IPS-15b (cell line): ENCODE results near the gene BCKDK.

Experiments
- H3K27me3 ChIP-seq: one replicate; pipeline ENCODE4 v1.6.1; 2013; ENCODE audit warnings: low read length; ENCODE audit not compliant: control insufficient read depth, insufficient read depth
- H3K36me3 ChIP-seq: one replicate; pipeline ENCODE4 v1.6.1; 2013; ENCODE audit warnings: low read length; ENCODE audit not compliant: control insufficient read depth, insufficient read depth
- H3K4me1 ChIP-seq: one replicate; pipeline ENCODE4 v1.6.1; 2013; ENCODE audit warnings: mild to moderate bottlenecking, low read length; ENCODE audit not compliant: control insufficient read depth, insufficient read depth
- H3K4me3 ChIP-seq: one replicate; pipeline ENCODE4 v1.5.1; 2013; ENCODE audit warnings: low read depth, low read length
- H3K9ac ChIP-seq: one replicate; pipeline ENCODE4 v1.6.1; 2013; ENCODE audit warnings: low read depth, mild to moderate bottlenecking, low read length
- H3K9me3 ChIP-seq: one replicate; pipeline ENCODE4 v1.6.1; 2013; ENCODE audit warnings: mild to moderate bottlenecking, low read length; ENCODE audit not compliant: control insufficient read depth, insufficient read depth

The BCKDK gene

GRCh38 chr16:31107465-31107867 lies 720 bp upstream of the BCKDK start:
- no peak overlapping the region for H3K9ac ChIP-seq
- H3K4me3 ChIP-seq = peak overlapping the region; percentile 73
- peaks cover 24% of the 10 kb centered on the region for H3K36me3 ChIP-seq
- H3K27me3 ChIP-seq = peaks cover 2% of the 10 kb centered on the region
- no peaks in the 10 kb centered on the region for H3K4me1 ChIP-seq
- H3K9me3 ChIP-seq = no peaks in the 10 kb centered on the region

GRCh38 chr16:31108794-31109558 lies 790 bp downstream of the BCKDK start:
- peak overlapping the region; percentile 24 for H3K9ac ChIP-seq
- H3K36me3 ChIP-seq = peaks cover 24% of the 10 kb centered on the region

GRCh38 chr16:31109622-31110021 lies 1.4 kb downstream of the BCKDK start:
- peaks cover 2% of the 10 kb centered on the region for H3K27me3 ChIP-seq

More at GRCh38 chr16:31108794-31109558, 790 bp downstream of the BCKDK start:
- Histone ChIP-seq H3K4me3 (peak overlapping the region; percentile 73), H3K9me3 (no peaks in the 10 kb centered on the region), H3K4me1 (no peaks in the 10 kb centered on the region), H3K27me3 (peaks cover 2% of the 10 kb centered on the region)

GRCh38 chr16:31110106-31111034 lies 2.2 kb downstream of the BCKDK start:
- H3K4me3 ChIP-seq = no peak overlapping the region
- H3K4me1 ChIP-seq = no peaks in the 10 kb centered on the region
- H3K36me3 ChIP-seq = peaks cover 24% of the 10 kb centered on the region
- H3K9me3 ChIP-seq = no peaks in the 10 kb centered on the region
- no peak overlapping the region for H3K9ac ChIP-seq
- peaks cover 2% of the 10 kb centered on the region for H3K27me3 ChIP-seq

More at GRCh38 chr16:31109622-31110021, 1.4 kb downstream of the BCKDK start:
- Histone ChIP-seq H3K9me3 (no peaks in the 10 kb centered on the region), H3K4me3 (peak overlapping the region; percentile 73), H3K9ac (no peak overlapping the region), H3K4me1 (no peaks in the 10 kb centered on the region), H3K36me3 (peaks cover 24% of the 10 kb centered on the region)

- Histone ChIP-seq H3K9ac (no peak overlapping the region), H3K27me3 (peaks cover 2% of the 10 kb centered on the region), H3K4me1 (no peaks in the 10 kb centered on the region), H3K36me3 (peaks cover 24% of the 10 kb centered on the region), H3K9me3 (no peaks in the 10 kb centered on the region), H3K4me3 (no peak overlapping the region)
These were observed 3.8 kb downstream of the BCKDK start for GRCh38 chr16:31111881-31112466.

- H3K9me3 ChIP-seq = no peaks in the 10 kb centered on the region
- H3K9ac ChIP-seq = no peak overlapping the region
- H3K27me3 ChIP-seq = peaks cover 2% of the 10 kb centered on the region
- H3K4me1 ChIP-seq = no peaks in the 10 kb centered on the region
- no peak overlapping the region for H3K4me3 ChIP-seq
- peaks cover 24% of the 10 kb centered on the region for H3K36me3 ChIP-seq
These were observed 4.5 kb downstream of the BCKDK start for GRCh38 chr16:31112711-31113110.

- H3K4me1 ChIP-seq = no peaks in the 10 kb centered on the region
- no peak overlapping the region for H3K9ac ChIP-seq
These were observed 5.2 kb downstream of the BCKDK start for GRCh38 chr16:31113121-31114120.

GRCh38 chr16:31114468-31114867 lies 6.3 kb downstream of the BCKDK start:
- Histone ChIP-seq H3K9ac (no peak overlapping the region), H3K4me3 (no peak overlapping the region), H3K36me3 (peaks cover 22% of the 10 kb centered on the region), H3K27me3 (no peaks in the 10 kb centered on the region), H3K9me3 (no peaks in the 10 kb centered on the region), H3K4me1 (no peaks in the 10 kb centered on the region)

More at GRCh38 chr16:31113121-31114120, 5.2 kb downstream of the BCKDK start:
- H3K4me3 ChIP-seq = no peak overlapping the region
- no peaks in the 10 kb centered on the region for H3K9me3 ChIP-seq
- peaks cover 24% of the 10 kb centered on the region for H3K36me3 ChIP-seq
- peaks cover 2% of the 10 kb centered on the region for H3K27me3 ChIP-seq

- Histone ChIP-seq H3K4me1 (no peaks in the 10 kb centered on the region), H3K36me3 (peaks cover 12% of the 10 kb centered on the region), H3K4me3 (peak within 1 kb of the TSS; percentile 82)
These were observed 9.4 kb downstream of the BCKDK start, which contains the start of gene KAT8 for GRCh38 chr16:31117384-31118222. Gene KAT8, plus strand, starts transcription at chr16:31117664. Its CDS starts 18 bp downstream, at chr16:31117682.

More at GRCh38 chr16:31117384-31118222, 9.4 kb downstream of the BCKDK start, which contains the start of gene KAT8:
- no peaks in the 10 kb centered on the region for H3K9me3 ChIP-seq
- H3K27me3 ChIP-seq = no peaks in the 10 kb centered on the region
- peak within 1 kb of the TSS; percentile 67 for H3K9ac ChIP-seq
